Measurements from ENCODE around the gene LRRN2. TPM values are rescaled to one million over a fixed set of nuclear protein-coding genes. Genes with fewer than 3 reads are reported as not detected.

The LRRN2 gene
- total and polyA plus RNA-seq, 9 of the 15 experiments (the other 6 are each of a cell fraction or from before 2014, with no cell fraction given), result 0.05 TPM; not detected in 8

GRCh38 chr1:204714861-204715511 is 29.4 kb upstream of the LRRN2 start (continued):
- TF ChIP-seq CBX8 (IDR thresholded peaks at IDR 0.05; ENCODE audit: borderline replicate concordance, extremely low read depth, low read depth, low read length, poor library complexity, severe bottlenecking) (no peak), CREM (IDR thresholded peaks at IDR 0.05; ENCODE audit: low read depth) (0 out of 2 replicates have a peak, but pooled peaks have one; percentile 10), MED1 (CRISPR knock-in tag; IDR thresholded peaks at IDR 0.05; ENCODE audit: borderline replicate concordance) (no peak), SP2 (IDR thresholded peaks at IDR 0.05; ENCODE audit: extremely low read depth, low read depth, low read length, poor library complexity, severe bottlenecking) (no peak), ZBTB17 (CRISPR knock-in tag; IDR thresholded peaks at IDR 0.05) (no peak), BCLAF1 (IDR thresholded peaks at IDR 0.05; ENCODE audit: borderline replicate concordance in 1 of 2, control insufficient read depth in 1 of 2, low read depth in 2 of 2, low read length in 1 of 2) (no peak), ZNF407 (IDR thresholded peaks at IDR 0.05; ENCODE audit: low read depth) (no peak), LEF1 (IDR thresholded peaks at IDR 0.05) (no peak), DIDO1 (tag; IDR thresholded peaks at IDR 0.05; ENCODE audit: low read depth) (no peak), ZNF584 (CRISPR knock-in tag; IDR thresholded peaks at IDR 0.05; ENCODE audit: low read depth) (0 out of 2 replicates have a peak, but pooled peaks have one; percentile 37), ELF2 (CRISPR knock-in tag; IDR thresholded peaks at IDR 0.05) (no peak), COPS2 (conservative IDR thresholded peaks at IDR 0.05) (no peak), MCM2 (IDR thresholded peaks at IDR 0.05; ENCODE audit: low read depth) (no peak), ZBTB5 (IDR thresholded peaks at IDR 0.05) (no peak)

Measured in K562 (cell line).